ENCODE results near the gene FAM210B.

GRCh38 chr20:56395166-56395565 is 36.4 kb downstream of the FAM210B start:
- TF ChIP-seq CTCF (conservative IDR thresholded peaks at IDR 0.05; ENCODE audit: low read depth in 2 of 2) (no peak), EZH2 (IDR thresholded peaks at IDR 0.05; ENCODE audit: low read depth, unreplicated experiment) (no peak), POLR2AphosphoS5 (IDR thresholded peaks at IDR 0.05; ENCODE audit: low read depth) (no peak), CREB1 (CRISPR knock-in tag; IDR thresholded peaks at IDR 0.05; ENCODE audit: low read depth) (no peak), EZH2phosphoT487 (IDR thresholded peaks at IDR 0.05; ENCODE audit: unreplicated experiment) (no peak), REST (IDR thresholded peaks at IDR 0.05; ENCODE audit: unreplicated experiment) (no peak), NANOG (IDR thresholded peaks at IDR 0.05; ENCODE audit: borderline replicate concordance) (no peak), ZNF331 (CRISPR knock-in tag; IDR thresholded peaks at IDR 0.05; ENCODE audit: low read depth) (no peak), JUNB (IDR thresholded peaks at IDR 0.05; ENCODE audit: unreplicated experiment) (no peak), ETS1 (IDR thresholded peaks at IDR 0.05) (no peak), STAT1 (IDR thresholded peaks at IDR 0.05; ENCODE audit: unreplicated experiment) (no peak), ZNF114 (CRISPR knock-in tag; IDR thresholded peaks at IDR 0.05) (no peak), ZNF462 (CRISPR knock-in tag; IDR thresholded peaks at IDR 0.05) (no peak)
